K562 (cell line): ENCODE results near the gene ANKRD65. TPM values are rescaled to one million over a fixed set of nuclear protein-coding genes. Genes with fewer than 3 reads are reported as not detected.

Experiments used
- BHLHE40 ChIP-seq: IDR thresholded peaks from 2 replicates; pipeline ENCODE4 v1.6.1; 2011; ENCODE audit warnings: low read length, improper control_type of control experiment
- BMI1 ChIP-seq: fragments of 150-350 bp; IDR thresholded peaks from 2 replicates; pipeline ENCODE4 v1.6.1; 2014; ENCODE audit warnings: low read length
- JUNB ChIP-seq: fragments of 450-650 bp; formaldehyde crosslinking; conservative IDR thresholded peaks from 2 replicates; pipeline ENCODE4 v1.4.0; 2020; ENCODE audit warnings: mild to moderate bottlenecking
- MCM3 ChIP-seq: fragments of 450-650 bp; IDR thresholded peaks from 2 replicates; pipeline ENCODE4 v1.6.1; 2016
- MIER1 ChIP-seq: fragments of 450-650 bp; IDR thresholded peaks from 2 replicates; pipeline ENCODE4 v1.6.1; 2016; ENCODE audit warnings: antibody characterized with exemption, mild to moderate bottlenecking, low read depth
- NCOR1 ChIP-seq: fragments of 450-650 bp; IDR thresholded peaks from 2 replicates; pipeline ENCODE4 v1.6.1; 2016; ENCODE audit warnings: mild to moderate bottlenecking, moderate library complexity
- TBL1XR1 ChIP-seq, 2 experiments: IDR thresholded peaks; 2 replicates each; pipeline ENCODE4 v1.6.1; 2012; ENCODE audit warnings: improper control_type of control experiment in 2 of 2, low read length in 2 of 2, mild to moderate bottlenecking in 1 of 2
- THAP12 ChIP-seq: fragments of 250-450 bp; sonication (Bioruptor Pico); IDR thresholded peaks from 2 replicates; pipeline ENCODE4 v1.9.0; 2021; ENCODE audit warnings: mild to moderate bottlenecking, inconsistent platforms
- ZBTB12 ChIP-seq: fragments of 250-450 bp; sonication (Bioruptor Pico); IDR thresholded peaks from 2 replicates; pipeline ENCODE4 v1.4.0; 2020
- ZBTB17 ChIP-seq: fragments of 450-650 bp; formaldehyde crosslinking; IDR thresholded peaks from 2 replicates; pipeline ENCODE4 v1.4.0; 2020; ENCODE audit warnings: mild to moderate bottlenecking
- ZKSCAN8 ChIP-seq: fragments of 200-800 bp; sonication (Bioruptor generic); IDR thresholded peaks from 2 replicates; pipeline ENCODE4 v1.6.1; 2016; ENCODE audit warnings: missing genetic modification characterization, missing compliant biosample characterization
- ZNF184 ChIP-seq: sonication (generic); formaldehyde crosslinking; IDR thresholded peaks from 2 replicates; pipeline ENCODE4 v1.5.0; 2020; ENCODE audit warnings: missing genetic modification reagents
- ZNF347 ChIP-seq: fragments of 450-650 bp; formaldehyde crosslinking; IDR thresholded peaks from 2 replicates; pipeline ENCODE4 v1.4.0; 2020; ENCODE audit warnings: low read depth, mild to moderate bottlenecking, moderate library complexity
- ZNF639 ChIP-seq, 2 experiments: fragments of 200-800 bp in 1 of 2; sonication (Bioruptor generic) in 1 of 2; sonication (generic) in 1 of 2; formaldehyde crosslinking in 1 of 2; IDR thresholded peaks in 1 of 2; conservative IDR thresholded peaks in 1 of 2; 2 replicates each; pipeline versions ENCODE4 v1.5.0 to v1.6.1; 2016 to 2020; ENCODE audit warnings: missing compliant biosample characterization in 1 of 2, missing genetic modification characterization in 1 of 2, missing genetic modification reagents in 1 of 2
- ZNF766 ChIP-seq: fragments of 200-800 bp; sonication (Bioruptor generic); conservative IDR thresholded peaks from 2 replicates; pipeline ENCODE4 v1.6.1; 2016; ENCODE audit warnings: missing genetic modification characterization, missing compliant biosample characterization
- polyA plus RNA-seq, 8 experiments: library from polyadenylated mRNA; depleted of rRNA in 4 of 8; stranded (reverse) in 5 of 8; unstranded in 3 of 8; fragments of >200 nt; fragmentation: Nextera tagmentation in 2 of 8; fragmentation: Illumina TruSeq in 1 of 8; extraction: Ambion mirVana in 2 of 8; extraction: Trizol in 1 of 8; gene quantifications; 2 replicates each; pipeline versions ENCODE4 v1.2.1 to v1.2.3, GENCODE V29; 2011 to 2014; ENCODE audit warnings: inconsistent platforms in 1 of 8, missing spikeins in 1 of 8
- total RNA-seq, 7 experiments: library from RNA; depleted of rRNA in 6 of 7; stranded (reverse); fragments of >200 nt in 6 of 7; fragmentation: Illumina TruSeq in 2 of 7; extraction: Trizol in 2 of 7; gene quantifications; 2 replicates each; pipeline versions ENCODE4 v1.2.1 to v1.2.3, GENCODE V29; 2011 to 2021; ENCODE audit warnings: low replicate concordance in 1 of 7
- TF ChIP-seq, protein P1 (sequence below): fragments of 450-650 bp; formaldehyde crosslinking; IDR thresholded peaks from 2 replicates; pipeline ENCODE4 v1.4.0; 2020; ENCODE audit warnings: mild to moderate bottlenecking, moderate library complexity
- TF ChIP-seq, protein P2 (sequence below), 2 experiments: fragments of 450-650 bp in 1 of 2; sonication (generic) in 1 of 2; formaldehyde crosslinking in 1 of 2; IDR thresholded peaks in 1 of 2; conservative IDR thresholded peaks in 1 of 2; 2 replicates each; pipeline versions ENCODE4 v1.6.1 to v1.8.1; 2016 to 2023; ENCODE audit warnings: mild to moderate bottlenecking in 2 of 2, moderate library complexity in 2 of 2, inconsistent platforms in 1 of 2, missing genetic modification reagents in 1 of 2
- TF ChIP-seq, protein P3 (sequence below): fragments of 450-650 bp; IDR thresholded peaks from 2 replicates; pipeline ENCODE4 v1.6.1; 2016

The ANKRD65 gene
- total and polyA plus RNA-seq, 9 of the 15 experiments (the other 6 are each of a cell fraction or from before 2014, with no cell fraction given) = not detected

- TF ChIP-seq ZBTB17 (CRISPR knock-in tag) (peak; percentile 82; the same call in 1 of the 2 replicates), MIER1 (no peak), ZNF766 (CRISPR knock-in tag) (peak; percentile 76), ZNF639 (CRISPR knock-in tag; conservative IDR thresholded peaks at IDR 0.05 in 1 of 2, IDR thresholded peaks at IDR 0.05 in 1 of 2) (peak in 1 of 2 experiments; percentile 86; a peak in 2 of 4 replicates), MCM3 (no peak), ZNF347 (0 out of 2 replicates have a peak, but pooled peaks have one; percentile 44), JUNB (CRISPR knock-in tag) (no peak), BHLHE40 (no peak), ZNF184 (CRISPR knock-in tag) (no peak), TBL1XR1 (IDR thresholded peaks at IDR 0.05; ENCODE audit: low read length in 2 of 2) (no peak), ZKSCAN8 (no peak), BMI1 (peak; percentile 82), NCOR1 (no peak), ZBTB12 (CRISPR knock-in tag) (peak; percentile 74), THAP12 (CRISPR knock-in tag) (no peak)
- TF ChIP-seq, protein P1, sequence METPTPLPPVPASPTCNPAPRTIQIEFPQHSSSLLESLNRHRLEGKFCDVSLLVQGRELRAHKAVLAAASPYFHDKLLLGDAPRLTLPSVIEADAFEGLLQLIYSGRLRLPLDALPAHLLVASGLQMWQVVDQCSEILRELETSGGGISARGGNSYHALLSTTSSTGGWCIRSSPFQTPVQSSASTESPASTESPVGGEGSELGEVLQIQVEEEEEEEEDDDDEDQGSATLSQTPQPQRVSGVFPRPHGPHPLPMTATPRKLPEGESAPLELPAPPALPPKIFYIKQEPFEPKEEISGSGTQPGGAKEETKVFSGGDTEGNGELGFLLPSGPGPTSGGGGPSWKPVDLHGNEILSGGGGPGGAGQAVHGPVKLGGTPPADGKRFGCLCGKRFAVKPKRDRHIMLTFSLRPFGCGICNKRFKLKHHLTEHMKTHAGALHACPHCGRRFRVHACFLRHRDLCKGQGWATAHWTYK (CRISPR knock-in tag) = 0 out of 2 replicates have a peak, but pooled peaks have one; percentile 34
- TF ChIP-seq, protein P2, sequence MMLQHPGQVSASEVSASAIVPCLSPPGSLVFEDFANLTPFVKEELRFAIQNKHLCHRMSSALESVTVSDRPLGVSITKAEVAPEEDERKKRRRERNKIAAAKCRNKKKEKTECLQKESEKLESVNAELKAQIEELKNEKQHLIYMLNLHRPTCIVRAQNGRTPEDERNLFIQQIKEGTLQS (IDR thresholded peaks at IDR 0.05) = peak; percentile 31; the same call in 1 of the 2 replicates
- TF ChIP-seq, protein P2 (CRISPR knock-in tag; conservative IDR thresholded peaks at IDR 0.05) = no peak
- TF ChIP-seq, protein P3, sequence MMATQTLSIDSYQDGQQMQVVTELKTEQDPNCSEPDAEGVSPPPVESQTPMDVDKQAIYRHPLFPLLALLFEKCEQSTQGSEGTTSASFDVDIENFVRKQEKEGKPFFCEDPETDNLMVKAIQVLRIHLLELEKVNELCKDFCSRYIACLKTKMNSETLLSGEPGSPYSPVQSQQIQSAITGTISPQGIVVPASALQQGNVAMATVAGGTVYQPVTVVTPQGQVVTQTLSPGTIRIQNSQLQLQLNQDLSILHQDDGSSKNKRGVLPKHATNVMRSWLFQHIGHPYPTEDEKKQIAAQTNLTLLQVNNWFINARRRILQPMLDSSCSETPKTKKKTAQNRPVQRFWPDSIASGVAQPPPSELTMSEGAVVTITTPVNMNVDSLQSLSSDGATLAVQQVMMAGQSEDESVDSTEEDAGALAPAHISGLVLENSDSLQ = no peak
Observed at GRCh38 chr1:1422465-1423244, 1.6 kb upstream of the ANKRD65 start (continued).
